Hematopoietic multipotent progenitor cell treated with erythropoietin and hydrocortisone succinate and interleukin-3 and kit ligand, for 8 days (in vitro differentiated cells): ENCODE results near the gene KCNJ9.
"Not testable (repeated sequence)": the region's sequence is repeated elsewhere in the genome, so short reads cannot be mapped to it uniquely, and the experiment has no call there.

Experiments
- DNase-seq: peaks from one replicate; pipeline ENCODE4 v3.0.0-alpha.2; 2015

KCNJ9 gene

GRCh38 chr1:160081261-160081936 is at the start of gene KCNJ9:
TSS of gene KCNJ9 (plus strand) at chr1:160081538. CDS start at chr1:160084031, 2,493 bp downstream.
- no peak for DNase-seq

GRCh38 chr1:160032165-160032820 is 49.0 kb upstream of the KCNJ9 start:
- peak; percentile 20 for DNase-seq

DNA sequence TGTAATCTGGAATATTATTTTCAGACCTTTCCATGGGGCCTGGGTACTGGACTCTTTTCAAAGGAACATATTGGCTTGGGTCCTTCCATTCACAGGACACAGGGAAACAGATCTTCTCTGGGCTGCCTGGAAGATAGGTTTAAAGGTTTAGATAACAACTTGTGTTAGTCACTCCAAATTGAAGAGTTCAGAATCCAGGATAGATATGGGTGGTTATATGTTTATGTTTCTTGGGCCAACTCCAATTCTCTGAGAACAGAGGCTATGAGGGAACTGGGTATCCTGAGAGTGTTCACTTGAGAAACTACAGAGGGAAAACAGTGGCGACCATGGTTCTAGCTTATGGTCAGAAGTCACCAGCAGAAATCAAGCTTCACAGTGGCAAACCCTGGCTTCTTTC is 40.9 kb upstream of the KCNJ9 start:
- DNase-seq = no peak

DNA sequence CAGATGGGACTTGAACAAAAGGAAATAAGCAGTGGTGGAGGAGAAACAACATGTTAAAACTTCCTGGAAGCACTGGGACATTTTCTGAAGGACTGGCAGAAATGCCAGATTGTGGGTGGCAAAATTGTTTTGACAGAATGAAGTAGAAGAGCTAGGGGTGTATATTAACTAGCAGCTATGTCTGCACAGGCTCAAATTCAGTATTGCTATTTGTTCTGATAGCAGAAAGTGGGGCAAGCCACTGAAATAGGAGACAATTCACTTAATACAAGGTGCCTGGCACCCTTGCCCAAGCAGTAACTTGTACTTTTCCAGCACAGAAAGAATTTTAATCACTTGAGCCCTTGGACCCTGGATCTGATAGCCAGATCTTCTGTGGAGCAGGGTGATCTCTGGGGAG is 37.8 kb upstream of the KCNJ9 start:
- DNase-seq = no peak

DNA sequence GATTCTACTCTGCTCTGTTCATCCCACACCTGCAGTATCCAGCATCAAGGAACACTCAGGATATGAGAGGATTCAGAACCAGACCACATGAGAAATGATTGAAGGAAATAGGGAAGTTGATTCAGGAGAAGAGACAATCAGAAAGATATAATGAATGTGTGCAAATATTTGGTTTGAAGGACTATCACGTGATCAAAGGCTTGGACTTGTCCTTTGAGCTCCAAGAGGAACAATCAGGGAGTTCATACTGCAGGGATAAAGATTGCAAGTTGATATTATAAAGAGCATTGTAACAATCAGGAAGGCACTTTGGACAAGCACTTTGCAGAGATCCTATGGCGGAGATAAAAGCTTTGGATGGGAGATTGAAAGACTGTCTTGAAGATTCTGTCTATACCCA is 35.7 kb upstream of the KCNJ9 start:
- no peak for DNase-seq

DNA sequence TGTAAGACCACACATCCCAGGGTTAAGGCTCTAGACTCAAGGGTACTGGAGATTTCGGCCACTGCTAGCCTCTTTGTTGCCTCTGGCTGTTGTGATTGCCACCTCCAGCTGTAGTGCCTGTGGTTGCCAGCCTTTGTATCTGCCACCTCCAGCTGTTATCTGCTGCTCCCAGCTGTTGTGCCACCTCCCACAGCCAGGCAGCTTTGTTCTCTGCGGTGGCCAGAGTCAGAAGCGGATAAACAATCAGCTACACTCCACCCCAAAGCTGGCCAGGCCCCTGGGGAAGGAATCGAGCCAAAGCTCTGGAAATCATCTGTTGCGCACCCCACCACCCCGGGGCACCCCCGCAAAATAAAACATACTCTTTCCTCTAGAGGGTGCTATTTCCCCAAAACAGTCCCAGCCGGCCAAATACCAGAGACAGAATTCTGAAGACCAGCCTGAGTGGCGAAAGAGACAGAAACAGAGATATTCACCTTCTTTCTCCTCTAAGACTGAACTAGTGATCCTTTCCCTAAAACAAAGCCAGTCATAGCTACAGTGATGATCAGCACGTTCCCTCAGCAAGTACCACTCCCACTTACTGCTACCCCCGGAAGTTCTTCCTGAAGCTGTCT is 34.7 kb upstream of the KCNJ9 start:
- peak; percentile 99 for DNase-seq

DNA sequence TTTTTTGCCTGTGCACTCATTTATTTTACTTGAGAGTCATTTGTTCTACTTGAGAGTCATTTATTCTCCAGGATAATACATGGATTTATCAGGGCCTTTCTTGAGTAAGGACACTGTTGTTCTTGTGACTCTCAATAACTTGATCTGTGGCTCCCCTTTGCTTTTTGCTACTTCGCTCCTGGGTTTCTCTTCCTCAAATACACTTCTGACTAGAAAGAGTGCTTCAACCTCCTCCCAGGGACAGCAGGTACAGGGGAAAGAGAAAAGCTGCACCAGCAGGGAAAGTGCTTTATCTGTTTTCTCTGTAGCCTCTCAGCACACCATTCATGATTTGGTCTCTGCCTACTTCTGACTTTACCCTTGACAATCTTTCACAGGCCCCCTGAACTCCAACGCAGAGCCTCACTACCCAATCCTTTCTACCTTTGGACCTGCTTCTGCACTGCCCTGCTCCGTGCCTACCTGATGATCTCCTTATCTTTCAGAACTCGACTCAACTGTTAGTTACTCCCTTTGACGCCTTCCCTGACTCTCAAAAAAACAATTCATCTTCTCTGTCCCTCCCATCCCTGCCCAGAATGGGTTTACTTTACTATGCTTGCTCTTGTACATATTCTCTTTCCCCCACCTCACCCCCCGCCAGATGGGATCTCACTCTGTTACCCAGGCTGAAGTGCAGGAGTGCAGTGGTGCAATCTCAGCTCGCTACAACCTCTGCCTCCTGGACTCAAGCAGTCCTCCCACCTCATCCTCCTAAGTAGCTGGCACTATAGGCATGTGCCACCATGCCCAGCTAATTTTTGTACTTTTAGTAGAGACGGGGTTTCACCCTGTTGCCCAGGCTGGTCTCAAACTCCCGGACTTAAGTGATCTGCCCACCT is 34.0 kb upstream of the KCNJ9 start:
- DNase-seq = no peak

- DNase-seq = no peak
These were observed 33.0 kb upstream of the KCNJ9 start for GRCh38 chr1:160048335-160048734.

DNA sequence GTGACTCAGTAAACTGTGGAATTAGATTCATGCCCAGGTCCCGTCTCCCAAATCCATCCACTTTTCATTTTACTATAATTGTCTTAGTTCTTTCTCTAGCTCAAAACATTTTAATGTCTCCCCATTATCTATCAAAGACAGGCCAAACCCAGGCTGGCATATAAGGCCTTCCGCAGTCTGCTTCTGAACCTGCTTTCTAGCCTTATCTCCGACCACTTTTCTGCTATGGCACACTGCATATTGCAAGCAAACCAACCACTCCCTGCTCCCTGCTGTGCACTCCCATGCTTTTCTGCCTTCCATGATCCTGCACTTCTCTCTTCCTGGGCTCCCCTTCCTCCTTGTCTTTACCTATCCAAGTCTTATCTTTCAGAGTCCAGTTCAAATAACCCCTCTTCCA is 32.2 kb upstream of the KCNJ9 start:
- peak; percentile 92 for DNase-seq

DNA sequence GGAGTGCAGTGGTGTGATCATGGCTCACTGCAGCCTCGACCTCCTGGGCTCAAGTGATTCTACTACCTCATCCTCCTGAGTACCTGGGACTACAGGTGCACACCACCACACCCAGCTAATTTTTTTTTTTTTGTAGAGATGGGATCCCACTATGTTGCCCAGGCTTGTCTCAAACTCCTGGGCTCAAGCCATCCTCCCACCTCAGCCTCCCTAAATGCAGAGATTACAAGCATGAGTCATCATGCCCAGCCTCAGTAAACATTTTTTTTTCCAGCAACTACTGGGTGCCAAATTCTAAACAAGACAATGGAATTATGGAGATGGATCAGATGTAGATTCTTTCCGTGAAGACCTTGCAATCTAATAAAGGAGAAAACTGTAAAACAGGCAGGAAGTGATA is 31.2 kb upstream of the KCNJ9 start:
- not testable (repeated sequence) for DNase-seq

DNA sequence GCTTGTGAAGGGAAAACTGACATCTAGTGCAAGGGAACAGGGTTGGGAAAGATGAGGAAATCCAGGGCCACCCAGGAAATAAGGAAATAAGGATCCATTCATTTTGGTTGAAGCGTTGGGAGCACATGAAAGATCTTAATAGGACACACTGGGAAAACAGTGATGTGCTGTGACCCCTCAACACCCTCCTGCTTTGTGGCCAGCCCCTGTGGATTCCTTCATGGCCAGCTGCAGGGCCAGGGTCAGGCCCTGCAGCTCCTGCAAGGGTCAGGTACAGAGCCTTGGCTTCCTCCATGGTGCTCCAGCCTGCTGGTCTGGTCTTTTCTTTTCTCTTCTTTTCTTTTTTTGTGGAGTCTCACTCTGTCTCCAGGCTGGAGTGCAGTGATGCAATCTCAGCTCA is 30.7 kb upstream of the KCNJ9 start:
- no peak for DNase-seq

- no peak for DNase-seq
These were observed 28.4 kb upstream of the KCNJ9 start for GRCh38 chr1:160052936-160053335.

DNA sequence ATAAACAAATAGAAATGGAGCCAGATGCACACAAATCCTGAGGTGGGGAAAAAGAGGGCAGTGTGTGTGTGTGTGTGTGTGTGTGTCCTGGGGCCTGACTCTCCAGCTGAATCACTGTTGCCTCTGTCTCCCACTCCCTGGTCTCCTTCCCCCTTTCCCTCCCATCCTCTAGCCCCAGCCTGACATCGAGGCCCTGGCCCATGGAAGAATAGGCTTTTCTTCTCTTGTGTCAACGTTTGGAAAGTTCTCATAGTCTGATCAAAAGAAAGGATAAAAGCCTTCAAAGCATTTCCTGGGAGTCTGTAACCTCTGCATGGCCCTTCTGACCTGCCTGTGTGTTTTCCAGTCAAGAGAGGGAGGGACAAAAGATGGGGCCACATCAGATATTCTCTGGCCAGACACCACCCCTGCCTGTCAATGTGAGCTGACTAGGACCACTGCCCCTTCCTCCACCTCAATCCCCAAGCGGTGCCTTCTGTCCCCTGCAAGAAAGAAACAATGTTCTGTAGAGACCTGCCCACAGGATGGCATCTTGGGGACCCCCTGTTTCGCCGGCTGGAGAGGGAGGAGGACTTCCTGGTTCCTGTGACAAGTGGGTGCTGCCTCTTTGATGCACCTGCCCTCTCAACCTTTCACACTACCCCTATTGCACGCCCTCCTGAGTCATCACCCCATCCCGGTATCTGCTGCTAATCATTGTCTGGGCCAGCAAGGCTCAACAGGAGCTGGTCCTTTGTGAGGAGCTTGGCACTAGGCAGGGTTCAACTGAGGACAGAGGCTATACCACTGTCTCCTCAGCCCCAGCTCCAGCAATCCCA is 27.6 kb upstream of the KCNJ9 start:
- DNase-seq = no peak

GRCh38 chr1:160056648-160057169 is 24.6 kb upstream of the KCNJ9 start:
- no peak for DNase-seq

DNA sequence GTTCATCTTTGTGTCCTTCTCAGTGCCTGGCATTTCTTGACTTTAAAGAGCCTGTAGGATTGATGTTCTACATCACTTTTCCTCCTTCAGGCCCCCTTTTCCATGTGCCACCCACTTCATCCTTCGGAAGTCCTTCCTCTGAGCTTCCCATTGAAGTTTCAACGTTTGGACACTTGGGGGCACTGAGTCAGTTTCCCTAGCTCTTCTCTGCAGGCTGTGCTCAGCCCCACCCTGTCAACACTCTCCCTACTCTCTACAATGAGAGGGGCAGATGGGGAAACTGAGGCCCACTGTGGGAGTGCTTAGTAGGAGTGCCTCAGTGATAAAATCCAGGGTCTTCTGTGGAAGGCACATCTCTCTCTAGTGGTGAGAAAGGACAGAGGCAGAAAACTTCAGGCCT is 23.3 kb upstream of the KCNJ9 start:
- no peak for DNase-seq

- no peak for DNase-seq
These were observed 19.7 kb upstream of the KCNJ9 start for GRCh38 chr1:160061369-160062229.

GRCh38 chr1:160062230-160062532 is 19.2 kb upstream of the KCNJ9 start:
- no peak for DNase-seq

DNA sequence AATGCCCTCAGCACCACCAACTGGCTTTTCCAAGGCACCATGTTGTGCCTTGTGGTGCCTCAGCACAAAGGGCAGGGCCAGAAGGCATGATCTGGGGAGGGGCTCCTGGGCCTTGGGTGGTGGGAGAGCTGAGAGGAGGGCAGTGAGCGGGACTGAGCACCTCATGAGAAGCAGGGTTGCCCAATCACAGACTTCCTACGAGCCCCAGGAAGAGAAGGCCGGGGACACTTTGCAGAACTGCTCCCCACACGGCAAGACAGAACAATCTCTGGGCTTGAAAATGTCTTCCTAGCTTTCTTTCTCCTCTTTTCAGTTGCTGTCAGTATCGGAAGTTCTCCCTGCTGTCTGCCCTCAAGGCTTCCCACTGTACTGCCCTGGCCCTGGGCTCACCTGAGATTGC is 18.2 kb upstream of the KCNJ9 start:
- no peak for DNase-seq

DNA sequence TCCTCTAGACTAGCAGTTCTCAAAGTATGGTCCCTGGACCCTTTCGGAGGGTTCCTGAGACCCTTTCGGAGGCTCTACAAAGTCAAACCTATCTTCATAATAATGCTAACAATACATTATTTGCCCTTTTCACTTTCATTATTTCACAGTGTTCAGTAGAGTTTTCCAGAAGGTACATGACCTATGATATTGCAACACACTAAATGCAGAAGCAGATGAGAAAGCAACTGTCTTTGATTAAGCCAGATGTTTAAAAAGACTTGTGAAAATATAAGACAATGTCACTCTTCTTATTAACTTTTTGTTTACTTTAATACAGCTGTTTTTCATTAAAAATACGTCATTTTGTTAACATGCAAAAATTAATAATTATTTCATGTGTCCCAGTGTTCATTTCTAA is 17.2 kb upstream of the KCNJ9 start:
- DNase-seq = no peak

DNA sequence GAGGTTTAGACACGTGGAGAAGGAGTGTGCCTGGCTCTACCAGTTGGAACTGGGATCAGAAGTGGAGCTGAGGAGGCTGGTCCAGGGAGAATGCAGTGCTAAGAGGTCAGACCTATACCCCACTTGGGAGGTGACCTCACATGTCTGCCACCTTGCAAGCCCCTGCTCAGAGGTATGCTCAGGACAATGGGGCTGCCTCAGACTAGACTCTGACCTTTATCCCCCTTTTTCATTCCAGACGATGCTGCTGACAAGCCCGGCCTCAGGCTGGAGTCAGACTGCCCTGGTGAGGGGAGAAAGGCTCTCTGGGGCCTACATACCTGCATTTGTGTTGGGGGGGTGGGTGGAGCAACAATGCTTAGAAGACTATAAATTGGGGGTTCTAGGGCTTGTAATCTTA is 16.6 kb upstream of the KCNJ9 start:
- no peak for DNase-seq
